ENCODE results near the gene TCEAL5.
"Not testable (repeated sequence)": the region's sequence is repeated elsewhere in the genome, so short reads cannot be mapped to it uniquely, and the experiment has no call there.

The TCEAL5 gene

DNA sequence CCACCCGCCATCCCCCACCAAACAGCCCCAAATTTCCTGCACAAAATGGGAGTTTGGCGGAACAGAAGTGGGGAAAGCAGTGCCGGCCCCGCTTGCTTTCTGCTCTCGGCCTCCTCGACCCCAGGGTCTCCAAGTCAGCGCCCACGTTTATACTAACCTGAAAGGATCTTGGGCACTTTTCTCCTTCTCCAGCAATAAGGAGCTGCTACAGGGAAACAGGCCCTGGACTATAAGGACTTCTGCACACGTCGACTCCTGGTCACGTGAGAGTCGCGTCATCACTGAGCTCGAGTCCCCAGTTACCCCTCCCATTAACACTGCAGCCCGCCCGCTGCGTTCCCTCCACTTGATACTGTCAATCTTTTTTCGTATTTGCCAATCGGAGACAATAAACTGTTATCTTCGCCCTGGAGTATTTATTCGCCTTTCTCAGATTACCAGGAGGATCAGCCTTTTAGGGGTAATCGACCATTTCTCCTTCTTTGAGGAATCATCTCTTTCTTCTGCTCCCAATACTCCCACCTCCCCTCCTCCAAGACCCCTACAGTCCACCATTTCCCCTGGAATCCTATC, 21.5 kb downstream of the TCEAL5 start, which contains the start of gene TCEAL8:
TSS of gene TCEAL8 (minus strand) at position 235 of the 573 bp plus-strand sequence. CDS start 1,176 bp downstream, outside the sequence.
- Histone ChIP-seq H3K27me3 (ENCODE audit: control insufficient read depth, insufficient read depth, low read length) (no peaks in the 10 kb centered on the region), H3K4me1 (ENCODE audit: control insufficient read depth, insufficient read depth, low read length) (no peaks in the 10 kb centered on the region), H3K27ac (ENCODE audit: low read depth, low read length) (peak within 1 kb of the TSS; percentile 89), H3K4me3 (ENCODE audit: low read length) (peak within 1 kb of the TSS; percentile 69), H3K9ac (ENCODE audit: low read length) (peak within 1 kb of the TSS; percentile 63), H3K36me3 (ENCODE audit: control insufficient read depth, insufficient read depth, low read length) (no peaks in the 10 kb centered on the region)

GRCh38 chrX:103254171-103254824, 22.3 kb downstream of the TCEAL5 start:
- Histone ChIP-seq H3K36me3 (ENCODE audit: control insufficient read depth, insufficient read depth, low read length) (no peaks in the 10 kb centered on the region), H3K4me3 (ENCODE audit: low read length) (peak overlapping the region; percentile 69), H3K27ac (ENCODE audit: low read depth, low read length) (peak overlapping the region; percentile 89), H3K9ac (ENCODE audit: low read length) (peak overlapping the region; percentile 63), H3K27me3 (ENCODE audit: control insufficient read depth, insufficient read depth, low read length) (no peaks in the 10 kb centered on the region), H3K4me1 (ENCODE audit: control insufficient read depth, insufficient read depth, low read length) (no peaks in the 10 kb centered on the region)

DNA sequence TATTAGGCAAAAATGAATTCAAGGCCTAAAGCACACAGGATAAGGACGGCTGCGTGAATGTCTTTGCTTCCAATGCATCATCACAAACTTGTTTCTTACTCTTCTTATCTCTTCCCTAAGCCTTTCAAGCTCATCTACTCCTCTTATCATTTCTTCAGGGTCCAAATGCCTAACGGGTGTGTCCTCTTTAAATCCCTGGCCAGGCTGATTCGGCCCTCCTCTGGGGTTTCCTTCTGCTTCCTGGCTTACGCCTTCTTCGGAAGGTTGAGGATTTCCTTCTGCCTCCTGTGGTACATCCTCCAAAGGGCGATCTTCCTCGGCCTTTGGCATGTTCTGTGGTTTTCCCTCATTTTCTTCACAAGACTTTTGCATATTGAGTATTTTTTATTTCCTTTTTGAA, 22.9 kb downstream of the TCEAL5 start:
- no peaks in the 10 kb centered on the region for H3K4me1 ChIP-seq (ENCODE audit: control insufficient read depth, insufficient read depth, low read length)
- H3K27ac ChIP-seq (ENCODE audit: low read depth, low read length) = peak overlapping the region; percentile 89
- H3K9ac ChIP-seq (ENCODE audit: low read length) = no peak overlapping the region
- peak overlapping the region; percentile 69 for H3K4me3 ChIP-seq (ENCODE audit: low read length)
- H3K27me3 ChIP-seq (ENCODE audit: control insufficient read depth, insufficient read depth, low read length) = no peaks in the 10 kb centered on the region
- no peaks in the 10 kb centered on the region for H3K36me3 ChIP-seq (ENCODE audit: control insufficient read depth, insufficient read depth, low read length)

GRCh38 chrX:103250977-103251376, 25.6 kb downstream of the TCEAL5 start:
- no peak overlapping the region for H3K27ac ChIP-seq (ENCODE audit: low read depth, low read length)
- H3K36me3 ChIP-seq (ENCODE audit: control insufficient read depth, insufficient read depth, low read length) = no peaks in the 10 kb centered on the region
- H3K27me3 ChIP-seq (ENCODE audit: control insufficient read depth, insufficient read depth, low read length) = no peaks in the 10 kb centered on the region
- H3K4me3 ChIP-seq (ENCODE audit: low read length) = no peak overlapping the region
- H3K9ac ChIP-seq (ENCODE audit: low read length) = no peak overlapping the region
- no peaks in the 10 kb centered on the region for H3K4me1 ChIP-seq (ENCODE audit: control insufficient read depth, insufficient read depth, low read length)

DNA sequence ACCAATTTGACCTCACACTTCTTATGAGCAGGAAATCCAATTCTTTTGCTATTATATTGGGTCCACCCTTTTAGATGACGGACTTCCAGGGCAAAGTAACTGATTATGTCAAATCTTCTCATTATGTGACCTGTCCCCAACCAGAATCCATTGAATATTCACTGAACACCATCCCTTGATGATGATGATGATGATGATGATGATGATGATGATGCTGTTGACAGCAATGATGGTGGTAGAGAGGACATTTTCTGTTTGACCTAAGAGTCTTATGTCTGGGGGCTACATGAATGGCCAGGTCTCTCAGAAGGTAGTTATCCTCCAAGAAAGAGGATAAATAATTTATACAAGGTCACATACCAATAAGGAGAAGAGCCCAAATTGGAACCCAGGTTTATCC, 26.7 kb downstream of the TCEAL5 start:
- Histone ChIP-seq H3K4me1 (ENCODE audit: control insufficient read depth, insufficient read depth, low read length) (no peaks in the 10 kb centered on the region), H3K9ac (ENCODE audit: low read length) (no peak overlapping the region), H3K36me3 (ENCODE audit: control insufficient read depth, insufficient read depth, low read length) (no peaks in the 10 kb centered on the region), H3K27ac (ENCODE audit: low read depth, low read length) (no peak overlapping the region), H3K27me3 (ENCODE audit: control insufficient read depth, insufficient read depth, low read length) (no peaks in the 10 kb centered on the region), H3K4me3 (ENCODE audit: low read length) (no peak overlapping the region)

GRCh38 chrX:103248553-103248952, 28.0 kb downstream of the TCEAL5 start:
- no peak overlapping the region for H3K4me3 ChIP-seq (ENCODE audit: low read length)
- no peak overlapping the region for H3K9ac ChIP-seq (ENCODE audit: low read length)
- no peaks in the 10 kb centered on the region for H3K4me1 ChIP-seq (ENCODE audit: control insufficient read depth, insufficient read depth, low read length)
- no peaks in the 10 kb centered on the region for H3K36me3 ChIP-seq (ENCODE audit: control insufficient read depth, insufficient read depth, low read length)
- no peak overlapping the region for H3K27ac ChIP-seq (ENCODE audit: low read depth, low read length)
- H3K27me3 ChIP-seq (ENCODE audit: control insufficient read depth, insufficient read depth, low read length) = no peaks in the 10 kb centered on the region

GRCh38 chrX:103240155-103240554, 36.4 kb downstream of the TCEAL5 start:
- no peak overlapping the region for H3K9ac ChIP-seq (ENCODE audit: low read length)
- no peak overlapping the region for H3K27ac ChIP-seq (ENCODE audit: low read depth, low read length)
- H3K36me3 ChIP-seq (ENCODE audit: control insufficient read depth, insufficient read depth, low read length) = no peaks in the 10 kb centered on the region
- no peaks in the 10 kb centered on the region for H3K27me3 ChIP-seq (ENCODE audit: control insufficient read depth, insufficient read depth, low read length)
- H3K4me1 ChIP-seq (ENCODE audit: control insufficient read depth, insufficient read depth, low read length) = no peaks in the 10 kb centered on the region
- H3K4me3 ChIP-seq (ENCODE audit: low read length) = no peak overlapping the region

DNA sequence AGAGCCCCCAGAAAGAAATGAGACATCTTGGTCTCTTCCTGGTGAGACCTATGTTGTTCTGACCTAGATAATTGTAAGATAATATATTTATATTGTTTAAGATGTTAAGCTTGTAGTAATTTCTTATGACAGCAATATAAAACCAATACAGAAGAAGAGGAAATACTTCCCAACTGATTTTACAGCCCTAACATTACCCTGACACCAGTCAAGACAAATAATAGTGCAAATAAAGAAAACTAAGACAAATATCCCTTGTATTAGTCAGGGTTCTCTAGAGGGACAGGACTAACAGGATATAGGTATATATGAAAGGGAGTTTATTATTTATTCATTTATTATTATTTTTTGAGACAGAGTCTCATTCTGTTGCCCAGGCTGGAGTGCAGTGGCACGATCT, 40.3 kb downstream of the TCEAL5 start:
- Histone ChIP-seq H3K27me3 (ENCODE audit: control insufficient read depth, insufficient read depth, low read length) (peaks cover 4% of the 10 kb centered on the region), H3K9ac (ENCODE audit: low read length) (no peak overlapping the region), H3K27ac (ENCODE audit: low read depth, low read length) (no peak overlapping the region), H3K36me3 (ENCODE audit: control insufficient read depth, insufficient read depth, low read length) (no peaks in the 10 kb centered on the region), H3K4me3 (ENCODE audit: low read length) (no peak overlapping the region), H3K4me1 (ENCODE audit: control insufficient read depth, insufficient read depth, low read length) (no peaks in the 10 kb centered on the region)

DNA sequence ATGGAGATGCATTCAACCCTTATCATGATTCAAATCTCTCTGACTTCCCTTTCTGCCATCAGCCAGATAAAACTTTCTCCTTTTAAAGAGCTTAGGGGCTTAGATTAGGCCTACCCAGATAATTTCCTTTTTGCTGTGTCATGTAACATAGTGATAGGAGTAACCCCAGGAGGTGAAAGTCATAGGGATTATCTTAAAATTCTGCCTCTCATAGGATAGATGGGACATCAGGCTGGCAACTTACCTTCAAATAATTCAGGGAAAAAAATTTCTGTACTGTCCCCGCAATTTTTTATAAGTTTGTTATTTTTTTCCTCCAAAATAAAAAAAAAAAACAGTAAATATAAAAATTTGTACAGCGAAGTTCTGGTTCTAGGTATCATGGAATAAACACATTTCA, 40.9 kb downstream of the TCEAL5 start:
- not testable (repeated sequence) for H3K27me3 ChIP-seq (ENCODE audit: control insufficient read depth, insufficient read depth, low read length); H3K36me3 ChIP-seq (ENCODE audit: control insufficient read depth, insufficient read depth, low read length); H3K4me1 ChIP-seq (ENCODE audit: control insufficient read depth, insufficient read depth, low read length); H3K9ac ChIP-seq (ENCODE audit: low read length); H3K27ac ChIP-seq (ENCODE audit: low read depth, low read length); H3K4me3 ChIP-seq (ENCODE audit: low read length)

- H3K9ac ChIP-seq (ENCODE audit: low read length) = no peak overlapping the region
- peaks cover 4% of the 10 kb centered on the region for H3K27me3 ChIP-seq (ENCODE audit: control insufficient read depth, insufficient read depth, low read length)
- no peak overlapping the region for H3K4me3 ChIP-seq (ENCODE audit: low read length)
- H3K27ac ChIP-seq (ENCODE audit: low read depth, low read length) = no peak overlapping the region
- H3K36me3 ChIP-seq (ENCODE audit: control insufficient read depth, insufficient read depth, low read length) = no peaks in the 10 kb centered on the region
- no peaks in the 10 kb centered on the region for H3K4me1 ChIP-seq (ENCODE audit: control insufficient read depth, insufficient read depth, low read length)
These were observed 41.7 kb downstream of the TCEAL5 start for GRCh38 chrX:103234869-103235268.

DNA sequence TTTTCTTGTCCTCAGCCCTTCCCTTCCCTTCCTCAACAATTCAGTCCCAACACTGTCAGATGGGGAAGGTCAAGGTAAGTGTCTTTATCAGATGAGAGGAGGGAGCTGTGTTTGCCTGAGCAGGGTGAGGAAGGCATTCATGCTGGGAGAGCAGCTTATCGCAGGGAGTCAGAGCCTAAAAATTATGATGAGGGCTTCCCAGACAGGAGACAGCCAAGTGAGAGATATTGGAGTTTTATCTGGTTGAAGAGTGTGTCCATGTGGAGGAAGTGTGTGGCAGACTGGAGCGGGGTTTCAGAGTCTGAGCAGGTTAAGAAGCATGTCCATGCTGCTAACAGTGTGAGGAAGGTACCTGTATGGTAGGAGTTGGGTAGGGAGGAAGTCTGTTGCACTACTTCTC, 43.3 kb downstream of the TCEAL5 start:
- H3K27ac ChIP-seq (ENCODE audit: low read depth, low read length) = no peak overlapping the region

GRCh38 chrX:103225918-103226317, 50.6 kb downstream of the TCEAL5 start:
- H3K9ac ChIP-seq (ENCODE audit: low read length); H3K27ac ChIP-seq (ENCODE audit: low read depth, low read length); H3K4me3 ChIP-seq (ENCODE audit: low read length); H3K36me3 ChIP-seq (ENCODE audit: control insufficient read depth, insufficient read depth, low read length); H3K27me3 ChIP-seq (ENCODE audit: control insufficient read depth, insufficient read depth, low read length); H3K4me1 ChIP-seq (ENCODE audit: control insufficient read depth, insufficient read depth, low read length): not testable (repeated sequence)

More for the DNA sequence above, 43.3 kb downstream of the TCEAL5 start:
- no peaks in the 10 kb centered on the region for H3K4me1 ChIP-seq (ENCODE audit: control insufficient read depth, insufficient read depth, low read length)
- H3K36me3 ChIP-seq (ENCODE audit: control insufficient read depth, insufficient read depth, low read length) = no peaks in the 10 kb centered on the region
- no peak overlapping the region for H3K9ac ChIP-seq (ENCODE audit: low read length)
- H3K4me3 ChIP-seq (ENCODE audit: low read length) = no peak overlapping the region
- peaks cover 4% of the 10 kb centered on the region for H3K27me3 ChIP-seq (ENCODE audit: control insufficient read depth, insufficient read depth, low read length)
